Heart right ventricle (tissue), 16 donors: Measurements from ENCODE around the gene RNF175. TPM values are rescaled to one million over a fixed set of nuclear protein-coding genes. Genes with fewer than 3 reads are reported as not detected.
A peak's percentile ranks its signal among the peaks of the same experiment; 100 is the strongest.

Experiments used
- ATAC-seq, 8 donors: fragments of 200-7000 bp; cut with Tn5 transposase; one replicate each; pipeline ENCODE4 v1.9.1; 2020; ENCODE audit warnings: mild to moderate bottlenecking in 8 of 8, moderate library complexity in 8 of 8, moderate number of reproducible peaks in 1 of 8
- DNase-seq, 2 donors: peaks; one replicate each; pipeline ENCODE4 v3.0.0-alpha.2; 2020
- H3K27ac ChIP-seq, 10 donors: fragments of 200-600 bp; sonication (generic) in 2 of 10; one replicate each; pipeline versions ENCODE4 v1.5.0 to v1.8.0; 2020 to 2022; ENCODE audit warnings: mild to moderate bottlenecking in 3 of 10
- H3K27me3 ChIP-seq, 7 donors: fragments of 200-600 bp; one replicate each; pipeline ENCODE4 v1.8.0; 2021 to 2022; ENCODE audit warnings: mild to moderate bottlenecking in 2 of 7
- H3K36me3 ChIP-seq, 9 donors: fragments of 200-600 bp; sonication (generic) in 1 of 9; one replicate each; pipeline versions ENCODE4 v1.5.0 to v1.8.0; 2020 to 2022; ENCODE audit warnings: mild to moderate bottlenecking in 2 of 9
- H3K4me1 ChIP-seq, 9 donors: fragments of 200-600 bp; sonication (generic) in 1 of 9; one replicate each; pipeline versions ENCODE4 v1.5.0 to v1.8.0; 2020 to 2022; ENCODE audit warnings: mild to moderate bottlenecking in 4 of 9
- H3K4me3 ChIP-seq, 10 donors: fragments of 200-600 bp; sonication (generic) in 2 of 10; one replicate each; pipeline versions ENCODE4 v1.5.0 to v1.8.0; 2020 to 2022; ENCODE audit warnings: mild to moderate bottlenecking in 7 of 10, moderate library complexity in 2 of 10
- H3K9me3 ChIP-seq, 11 donors: fragments of 200-600 bp in 10 of 11; sonication (generic) in 2 of 11; one replicate each; pipeline versions ENCODE4 v1.5.0 to v1.8.0; 2013 to 2022; ENCODE audit warnings: mild to moderate bottlenecking in 2 of 11, control low read depth in 1 of 11, moderate library complexity in 1 of 11
- WGBS, 2 donors: extraction: QIAGEN DNeasy Blood & Tissue Kit; methylation state at CpG; one replicate each; pipeline ENCODE4 v1.1.7; 2013; ENCODE audit warnings: inconsistent platforms in 1 of 2; 5-methylcytosine and 5-hydroxymethylcytosine counted together
- intact Hi-C, 10 donors: fragments of 100-400 bp; cut with DNase I; formaldehyde crosslinking; loops; one replicate each; pipeline versions ENCODE4 v1.11.1 to v1.14.2; 2022
- polyA plus RNA-seq, 2 donors: library from polyadenylated mRNA; stranded (reverse); fragments of 200-250 nt; gene quantifications; one replicate each; pipeline ENCODE4 v1.2.3, GENCODE V29; 2013
- total RNA-seq, 10 donors: library from RNA; stranded (reverse); fragmentation: NEBNext Ultra II Directional in 3 of 10; extraction: Animal tissue kit (Norgen Biotek cat#: 25700) in 3 of 10; gene quantifications; one replicate each; pipeline versions ENCODE4 v1.2.1 to v1.2.4, GENCODE V29; 2021 to 2023
- TF ChIP-seq, protein P1 (sequence below), 9 donors: fragments of 200-600 bp; sonication (generic) in 2 of 9; IDR thresholded peaks; one replicate each; pipeline versions ENCODE4 v1.5.0 to v1.8.0; 2021 to 2022; ENCODE audit warnings: antibody characterized with exemption in 9 of 9, mild to moderate bottlenecking in 5 of 9, moderate library complexity in 1 of 9
- donor health status: Arrhythmogenic right ventricular cardiomyopathy.
- donor health status: ischemic (EF 13 %, LVEDD 7.1; RV severe dilation, severe dysfunction).
- donor health status: healthy with polysubstance abuse.
- donor health status: DM: no; HTN: yes; CAD: no.
- donor health status: DM: no; HTN: no; CAD: no.
- donor health status: ischemic (EF 25% LVEDD 6.9; RV normal size, moderate dysfunction).
- donor health status: ischemic (EF 25% LVEDD 5.7; RV mildly dilated, moderate dysfunction).
- donor health status: healthy.
- donor health status: DM: yes; HTN: yes; CAD: no.
- donor health status: Ischemic cardiomyopathy.
- donor health status: ischemic (EF 35%, LVEDD 5.7; RV mildly dilated, moderate dysfunction).
- donor health status: nonischemic (EF 11% LVEDD 7.7; RV severe dilation, severe dysfunction).
- donor health status: DM: yes; HTN: yes; CAD: no.
- donor health status: PGD.
- donor health status: ischemic (EF 29% LVEDD 5.4; RV normal size, mild dysfunction).
- donor health status: nonischemic (EF 23%, LVEDD 6.1; RV moderate dilation, normal function).

RNF175 gene
- total and polyA plus RNA-seq, 12 donors = 0.13 to 1.3 (median 0.50) TPM; not detected in 2

DNA sequence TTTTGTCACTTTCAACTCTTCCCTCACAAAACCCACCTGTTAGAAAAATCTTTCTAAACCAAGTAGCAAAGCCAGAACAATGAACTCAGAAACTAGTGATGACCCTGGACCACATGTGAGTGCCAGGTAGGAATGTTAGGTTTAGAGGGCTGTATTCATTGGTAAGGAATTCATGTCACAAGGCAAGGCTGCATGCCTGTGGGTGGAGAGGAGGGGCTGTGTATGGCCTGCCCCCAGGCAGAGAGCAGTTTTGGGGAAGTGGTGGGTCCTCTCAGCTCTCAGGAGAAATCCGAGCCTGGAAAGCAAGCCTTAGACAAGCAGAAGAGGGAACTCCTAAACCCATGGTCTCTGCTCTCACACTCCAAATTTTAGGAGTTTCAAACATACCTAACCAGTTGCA lies 2.4 kb downstream of the RNF175 start:
- no peaks in the 10 kb centered on the region for H3K36me3 ChIP-seq
- TF ChIP-seq, protein P1, sequence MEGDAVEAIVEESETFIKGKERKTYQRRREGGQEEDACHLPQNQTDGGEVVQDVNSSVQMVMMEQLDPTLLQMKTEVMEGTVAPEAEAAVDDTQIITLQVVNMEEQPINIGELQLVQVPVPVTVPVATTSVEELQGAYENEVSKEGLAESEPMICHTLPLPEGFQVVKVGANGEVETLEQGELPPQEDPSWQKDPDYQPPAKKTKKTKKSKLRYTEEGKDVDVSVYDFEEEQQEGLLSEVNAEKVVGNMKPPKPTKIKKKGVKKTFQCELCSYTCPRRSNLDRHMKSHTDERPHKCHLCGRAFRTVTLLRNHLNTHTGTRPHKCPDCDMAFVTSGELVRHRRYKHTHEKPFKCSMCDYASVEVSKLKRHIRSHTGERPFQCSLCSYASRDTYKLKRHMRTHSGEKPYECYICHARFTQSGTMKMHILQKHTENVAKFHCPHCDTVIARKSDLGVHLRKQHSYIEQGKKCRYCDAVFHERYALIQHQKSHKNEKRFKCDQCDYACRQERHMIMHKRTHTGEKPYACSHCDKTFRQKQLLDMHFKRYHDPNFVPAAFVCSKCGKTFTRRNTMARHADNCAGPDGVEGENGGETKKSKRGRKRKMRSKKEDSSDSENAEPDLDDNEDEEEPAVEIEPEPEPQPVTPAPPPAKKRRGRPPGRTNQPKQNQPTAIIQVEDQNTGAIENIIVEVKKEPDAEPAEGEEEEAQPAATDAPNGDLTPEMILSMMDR (IDR thresholded peaks at IDR 0.05) = no peak
- ATAC-seq (no peak), DNase-seq (no peak)
- H3K4me1 ChIP-seq = peaks cover 0 to 12% (median 6%) of the 10 kb centered on the region in 9 donors
- H3K27me3 ChIP-seq = peaks cover 8 to 53% (median 44%) of the 10 kb centered on the region in 7 donors
- WGBS, 2 donors = 63 to 80% methylated on average over 1 of the region's 1 CpG
- intact Hi-C loops = loop anchor here in 3 of 10 donors (10.0 kb wide), 2 partner anchors 123 to 413 kb away; partner anchors contain the start of gene MND1 (in 2 of the 3)
- no peak overlapping the region for H3K4me3 ChIP-seq
- no peak overlapping the region for H3K27ac ChIP-seq
- peaks cover 0 to 9% (median 0%) of the 10 kb centered on the region in 11 donors for H3K9me3 ChIP-seq

DNA sequence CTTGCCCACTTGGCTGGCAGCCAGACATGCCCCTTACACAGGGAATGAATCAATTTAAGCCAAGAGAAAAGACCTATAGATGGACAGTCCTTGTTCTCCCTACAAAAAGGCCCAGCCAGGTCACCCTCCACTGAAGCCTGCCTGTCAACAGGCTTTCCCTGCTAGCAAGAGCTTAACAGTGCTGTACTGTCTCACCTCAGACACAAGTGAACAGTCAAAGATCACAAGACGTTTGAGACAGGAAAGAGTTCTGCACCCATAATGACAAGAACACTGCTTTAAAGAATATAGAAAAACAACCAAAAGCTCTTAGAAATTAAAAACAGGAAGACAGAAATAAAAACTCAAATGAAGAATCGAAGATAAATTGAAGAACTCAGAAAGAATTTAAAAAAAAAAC lies 4.6 kb downstream of the RNF175 start:
- ATAC-seq (no peak), DNase-seq (no peak)
- H3K4me3 ChIP-seq = no peak overlapping the region
- TF ChIP-seq, protein P1 (IDR thresholded peaks at IDR 0.05) = no peak
- intact Hi-C loops = loop anchor here in 3 of 10 donors (10.0 kb wide), 2 partner anchors 120 to 410 kb away; partner anchors contain the start of gene MND1 (in 2 of the 3)
- 60 to 63% methylated on average over 2 of the region's 2 CpGs for WGBS, 2 donors
- H3K27ac ChIP-seq = no peak overlapping the region
- no peaks in the 10 kb centered on the region for H3K36me3 ChIP-seq
- peaks cover 0 to 12% (median 6%) of the 10 kb centered on the region in 9 donors for H3K4me1 ChIP-seq
- peaks cover 8 to 37% (median 25%) of the 10 kb centered on the region in 7 donors for H3K27me3 ChIP-seq
- H3K9me3 ChIP-seq = peaks cover 0 to 9% (median 0%) of the 10 kb centered on the region in 11 donors

DNA sequence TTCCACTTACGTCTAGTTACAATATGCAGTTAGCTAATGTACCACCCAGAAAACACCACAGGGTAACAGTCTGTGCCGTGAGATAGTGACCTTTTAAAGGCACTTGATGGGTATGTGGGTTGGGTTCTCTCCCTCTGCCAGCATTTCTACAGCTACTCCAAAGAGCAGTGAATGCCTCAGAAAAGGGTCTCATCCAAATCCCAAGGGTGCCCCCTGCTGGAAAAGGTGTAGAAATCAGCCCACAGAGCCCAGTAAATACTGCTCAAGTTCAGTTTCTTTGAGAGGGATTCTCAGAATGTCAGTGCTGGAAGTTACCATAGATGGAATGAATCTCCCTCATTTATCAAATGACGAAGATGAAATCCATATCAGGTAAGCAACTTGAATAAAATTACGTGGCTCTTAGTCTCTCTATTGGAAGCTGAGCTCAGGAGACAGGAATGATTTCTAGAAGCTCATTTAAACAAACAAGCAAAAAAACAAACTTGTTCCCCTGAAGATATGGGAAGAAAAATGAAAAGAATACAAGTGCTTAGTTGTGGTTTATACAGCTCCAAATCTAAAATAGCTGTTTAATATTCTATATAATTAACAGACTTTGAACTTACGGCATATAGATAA lies 9.5 kb downstream of the RNF175 start:
- Histone ChIP-seq H3K4me1 (peaks cover 0 to 31% (median 0%) of the 10 kb centered on the region in 9 donors), H3K9me3 (peaks cover 0 to 9% (median 0%) of the 10 kb centered on the region in 11 donors), H3K27ac (no peak overlapping the region), H3K4me3 (no peak overlapping the region), H3K36me3 (no peaks in the 10 kb centered on the region), H3K27me3 (peaks cover 0 to 4% (median 0%) of the 10 kb centered on the region in 7 donors)
- TF ChIP-seq, protein P1 (IDR thresholded peaks at IDR 0.05) = peak; percentile 33 to 78 (median 65)
- WGBS, 2 donors = 38 to 41% methylated on average over 5 of the region's 5 CpGs
- peak in 1 of 2 donors; percentile 59 for DNase-seq
- ATAC-seq = peak in 7 of 8 donors; percentile 52 to 81 (median 72)
- intact Hi-C loops = loop anchor here in 8 of 10 donors (1.0 to 10.0 kb wide), 6 partner anchors 115 to 408 kb away; partner anchors contain the start of gene MND1 (in 3 of the 8)

DNA sequence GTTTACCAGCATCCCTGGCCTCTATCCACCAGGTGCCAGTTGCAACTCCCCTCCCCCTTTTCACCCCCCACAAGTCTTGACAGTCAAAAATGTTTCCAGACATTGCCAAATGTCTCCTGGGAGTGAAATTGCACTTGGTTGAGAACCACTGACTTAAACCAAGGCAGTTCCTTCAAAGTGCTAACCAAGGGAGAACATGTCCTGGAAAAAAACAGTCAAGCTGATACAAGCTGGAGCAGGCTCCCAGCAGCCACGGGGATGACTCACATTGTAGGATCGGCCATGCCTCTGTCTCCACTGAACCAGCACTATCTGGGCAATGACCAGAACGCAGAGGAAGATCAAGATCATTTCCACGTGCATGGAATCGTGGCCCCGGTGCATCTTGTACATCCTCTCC lies 11.4 kb downstream of the RNF175 start:
- H3K4me3 ChIP-seq = no peak overlapping the region
- H3K27ac ChIP-seq = peak overlapping the region in 1 of 10 donors; percentile 61
- H3K27me3 ChIP-seq = no peaks in the 10 kb centered on the region
- no peak for DNase-seq
- WGBS, 2 donors = 56 to 68% methylated on average over 6 of the region's 6 CpGs
- intact Hi-C loops = loop anchor here in 5 of 10 donors (5.0 to 10.0 kb wide), 3 partner anchors 111 to 404 kb away; partner anchors contain the start of gene MND1 (in 2 of the 5)
- TF ChIP-seq, protein P1 (IDR thresholded peaks at IDR 0.05) = no peak
- no peaks in the 10 kb centered on the region for H3K36me3 ChIP-seq
- H3K4me1 ChIP-seq = peaks cover 0 to 31% (median 0%) of the 10 kb centered on the region in 9 donors
- ATAC-seq = peak in 2 of 8 donors; percentile 59 to 74
- H3K9me3 ChIP-seq = no peaks in the 10 kb centered on the region
